Middle frontal gyrus (tissue), 1 donor: ENCODE measurements around the gene SLC46A1.

ENCODE experiments used
- DNase-seq: peaks from one replicate; pipeline ENCODE4 v3.0.0-alpha.2; 2015; ENCODE audit warnings: low spot score; ENCODE audit errors: extremely low spot score

SLC46A1 gene

GRCh38 chr17:28384281-28385036, 21.6 kb downstream of the SLC46A1 start:
- no peak for DNase-seq

GRCh38 chr17:28381141-28381825, 24.7 kb downstream of the SLC46A1 start:
- no peak for DNase-seq

GRCh38 chr17:28379814-28380801, 25.9 kb downstream of the SLC46A1 start:
- no peak for DNase-seq

GRCh38 chr17:28372945-28373274, 33.1 kb downstream of the SLC46A1 start:
- no peak for DNase-seq

- no peak for DNase-seq
Observed at GRCh38 chr17:28372203-28372944, 33.6 kb downstream of the SLC46A1 start.

- peak; percentile 61 for DNase-seq
Observed at GRCh38 chr17:28371245-28372202, 34.5 kb downstream of the SLC46A1 start, which contains the start of gene SARM1. Gene SARM1, plus strand, starts transcription at chr17:28371694. Its CDS starts 339 bp downstream, at chr17:28372033.

- no peak for DNase-seq
Observed at GRCh38 chr17:28370744-28371103, 35.3 kb downstream of the SLC46A1 start.

GRCh38 chr17:28370035-28370743, 35.8 kb downstream of the SLC46A1 start, which contains the start of gene VTN:
Gene VTN, minus strand, starts transcription at chr17:28370307. Its CDS starts 104 bp downstream, at chr17:28370203.
- DNase-seq: no peak

GRCh38 chr17:28369684-28370034, 36.4 kb downstream of the SLC46A1 start:
- no peak for DNase-seq

GRCh38 chr17:28368915-28369683, 36.9 kb downstream of the SLC46A1 start:
- DNase-seq: no peak

- no peak for DNase-seq
Observed at GRCh38 chr17:28368306-28368831, 37.6 kb downstream of the SLC46A1 start.

- DNase-seq: no peak
Observed at GRCh38 chr17:28367641-28368305, 38.2 kb downstream of the SLC46A1 start.

GRCh38 chr17:28366605-28367004, 39.4 kb downstream of the SLC46A1 start:
- DNase-seq: no peak

- DNase-seq: no peak
Observed at GRCh38 chr17:28365487-28365886, 40.5 kb downstream of the SLC46A1 start.

- no peak for DNase-seq
Observed at GRCh38 chr17:28364665-28365363, 41.2 kb downstream of the SLC46A1 start, which contains the start of gene SEBOX. Gene SEBOX, minus strand, starts transcription at chr17:28365199. Its CDS starts 48 bp downstream, at chr17:28365151.

GRCh38 chr17:28363776-28364650, 42.0 kb downstream of the SLC46A1 start:
- no peak for DNase-seq
